HG03175 (cell line): ENCODE data around the gene RGS14.
A peak's percentile ranks its signal among the peaks of the same experiment; 100 is the strongest.
"Not testable (repeated sequence)": the region's sequence is repeated elsewhere in the genome, so short reads cannot be mapped to it uniquely, and the experiment has no call there.

Experiments used
- ATAC-seq: cut with Tn5 transposase; IDR thresholded peaks from one replicate; pipeline ENCODE4 v1.9.1; 2021; ENCODE audit warnings: mild to moderate bottlenecking, moderate library complexity; ENCODE audit not compliant: unreplicated experiment

Gene RGS14

GRCh38 chr5:177375516-177375915 lies 17.8 kb downstream of the RGS14 start:
- not testable (repeated sequence) for ATAC-seq

- no peak for ATAC-seq
Observed at GRCh38 chr5:177376107-177376506, 18.4 kb downstream of the RGS14 start.

GRCh38 chr5:177377851-177378776 lies 20.4 kb downstream of the RGS14 start:
- no peak for ATAC-seq

- ATAC-seq, result peak; percentile 54
Observed at GRCh38 chr5:177378884-177379883, 21.5 kb downstream of the RGS14 start.

GRCh38 chr5:177380805-177381126 lies 23.0 kb downstream of the RGS14 start:
- no peak for ATAC-seq

- no peak for ATAC-seq
Observed at GRCh38 chr5:177382423-177383029, 24.8 kb downstream of the RGS14 start.

- ATAC-seq, result no peak
Observed at GRCh38 chr5:177383181-177383580, 25.5 kb downstream of the RGS14 start.

GRCh38 chr5:177384134-177384533 lies 26.4 kb downstream of the RGS14 start, which contains the start of gene SLC34A1:
SLC34A1 (plus strand) TSS chr5:177384434; CDS start chr5:177385742, 1,308 bp downstream.
- ATAC-seq, result no peak

GRCh38 chr5:177385720-177386119 lies 28.0 kb downstream of the RGS14 start:
- ATAC-seq, result no peak

- no peak for ATAC-seq
Observed at GRCh38 chr5:177386542-177386941, 28.8 kb downstream of the RGS14 start.

- ATAC-seq, result no peak
Observed at GRCh38 chr5:177387405-177387804, 29.7 kb downstream of the RGS14 start.

- ATAC-seq, result no peak
Observed at GRCh38 chr5:177388521-177389052, 30.9 kb downstream of the RGS14 start.

- peak; percentile 49 for ATAC-seq
Observed at GRCh38 chr5:177389241-177390169, 31.8 kb downstream of the RGS14 start.

- ATAC-seq, result peak; percentile 62
Observed at GRCh38 chr5:177390363-177391300, 32.9 kb downstream of the RGS14 start.

GRCh38 chr5:177392765-177393164 lies 35.0 kb downstream of the RGS14 start:
- ATAC-seq, result no peak

GRCh38 chr5:177393206-177393765 lies 35.6 kb downstream of the RGS14 start:
- ATAC-seq, result no peak

GRCh38 chr5:177393990-177394389 lies 36.3 kb downstream of the RGS14 start:
- ATAC-seq, result no peak

- ATAC-seq, result no peak
Observed at GRCh38 chr5:177396078-177396477, 38.4 kb downstream of the RGS14 start.
